Fibroblast of pulmonary artery (primary cell): ENCODE measurements around the gene MC3R.

Source experiments
- DNase-seq: peaks from one replicate; pipeline ENCODE4 v3.0.0-alpha.2; 2010; ENCODE audit warnings: low read depth
- H3K4me3 ChIP-seq: replicated peaks from 2 replicates; pipeline ENCODE4 v1.5.1; 2011; ENCODE audit warnings: low read depth, mild to moderate bottlenecking, control low read depth, low read length, moderate library complexity
- TF ChIP-seq, protein P1 (sequence below): IDR thresholded peaks from 2 replicates; pipeline ENCODE4 v1.5.1; 2011; ENCODE audit warnings: mild to moderate bottlenecking, control low read depth, low read length, inconsistent platforms; ENCODE audit errors: missing control alignments

Gene MC3R

DNA sequence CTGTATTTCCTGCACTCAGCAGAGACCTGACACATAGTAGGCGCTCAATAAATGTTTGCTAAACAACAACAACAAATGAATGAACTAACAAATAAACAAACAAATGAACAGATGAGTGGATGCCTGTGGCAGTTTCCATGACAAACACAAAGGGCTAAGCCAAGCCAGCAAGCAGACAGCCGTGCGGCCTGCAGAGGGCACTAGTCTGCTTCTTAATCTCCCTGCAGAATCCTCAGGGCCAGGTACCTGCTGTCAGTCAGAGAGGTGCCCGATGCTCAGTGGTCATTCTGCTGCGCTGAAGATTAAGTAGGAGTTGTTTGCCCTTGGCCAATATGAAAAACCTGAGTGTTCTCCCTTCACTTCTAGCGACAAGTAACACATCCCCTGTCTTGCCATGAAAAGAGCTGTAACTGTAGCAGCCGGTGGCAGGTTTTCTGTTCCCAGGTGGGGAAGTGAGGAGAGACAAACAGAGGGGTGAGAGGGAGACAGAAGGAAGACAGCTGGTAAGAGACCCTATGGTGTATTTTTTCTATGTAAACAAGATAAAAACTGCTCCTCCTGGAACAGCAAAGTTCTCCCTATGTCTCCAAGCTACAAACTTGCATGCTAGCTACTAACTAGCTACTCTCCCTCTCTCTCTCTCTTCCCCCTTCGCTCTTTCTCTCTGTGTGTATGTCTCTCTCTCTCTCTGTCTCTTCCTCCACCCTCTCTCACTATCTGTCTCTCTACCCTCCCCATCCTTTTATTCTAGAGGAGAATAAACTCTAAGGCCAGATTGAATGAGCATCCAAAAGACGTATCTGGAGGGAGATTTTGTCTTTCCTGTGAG, at the start of gene MC3R:
TSS of gene MC3R (plus strand) at position 779 of the 829 bp plus-strand sequence. CDS start 112 bp downstream, outside the sequence.
- H3K4me3 ChIP-seq, result no peak within 1 kb of the TSS
- peak; percentile 52 for DNase-seq
- TF ChIP-seq, protein P1, sequence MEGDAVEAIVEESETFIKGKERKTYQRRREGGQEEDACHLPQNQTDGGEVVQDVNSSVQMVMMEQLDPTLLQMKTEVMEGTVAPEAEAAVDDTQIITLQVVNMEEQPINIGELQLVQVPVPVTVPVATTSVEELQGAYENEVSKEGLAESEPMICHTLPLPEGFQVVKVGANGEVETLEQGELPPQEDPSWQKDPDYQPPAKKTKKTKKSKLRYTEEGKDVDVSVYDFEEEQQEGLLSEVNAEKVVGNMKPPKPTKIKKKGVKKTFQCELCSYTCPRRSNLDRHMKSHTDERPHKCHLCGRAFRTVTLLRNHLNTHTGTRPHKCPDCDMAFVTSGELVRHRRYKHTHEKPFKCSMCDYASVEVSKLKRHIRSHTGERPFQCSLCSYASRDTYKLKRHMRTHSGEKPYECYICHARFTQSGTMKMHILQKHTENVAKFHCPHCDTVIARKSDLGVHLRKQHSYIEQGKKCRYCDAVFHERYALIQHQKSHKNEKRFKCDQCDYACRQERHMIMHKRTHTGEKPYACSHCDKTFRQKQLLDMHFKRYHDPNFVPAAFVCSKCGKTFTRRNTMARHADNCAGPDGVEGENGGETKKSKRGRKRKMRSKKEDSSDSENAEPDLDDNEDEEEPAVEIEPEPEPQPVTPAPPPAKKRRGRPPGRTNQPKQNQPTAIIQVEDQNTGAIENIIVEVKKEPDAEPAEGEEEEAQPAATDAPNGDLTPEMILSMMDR, result peak; percentile 60

DNA sequence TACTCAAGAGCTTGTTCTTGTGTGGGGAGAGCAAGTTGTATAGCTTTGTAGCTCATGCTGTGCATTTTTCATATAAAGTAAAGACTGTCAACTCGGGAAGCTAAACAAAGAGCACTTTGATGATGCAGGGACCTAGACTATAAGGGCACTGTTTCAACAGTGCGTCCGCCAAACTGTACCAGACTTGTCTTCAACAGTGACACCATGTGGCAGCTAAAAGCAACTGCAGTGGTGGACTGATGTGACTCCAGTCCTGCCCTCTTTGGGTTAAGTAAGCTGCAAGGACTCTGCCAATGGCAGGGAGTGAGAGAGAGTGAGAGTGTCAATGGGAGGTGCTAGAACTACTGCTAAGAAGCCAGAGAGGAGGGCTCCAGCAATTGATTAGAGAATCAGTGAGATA, 48.1 kb upstream of the MC3R start:
- DNase-seq, result no peak
- TF ChIP-seq, protein P1, result peak; percentile 2
- H3K4me3 ChIP-seq, result no peak overlapping the region

DNA sequence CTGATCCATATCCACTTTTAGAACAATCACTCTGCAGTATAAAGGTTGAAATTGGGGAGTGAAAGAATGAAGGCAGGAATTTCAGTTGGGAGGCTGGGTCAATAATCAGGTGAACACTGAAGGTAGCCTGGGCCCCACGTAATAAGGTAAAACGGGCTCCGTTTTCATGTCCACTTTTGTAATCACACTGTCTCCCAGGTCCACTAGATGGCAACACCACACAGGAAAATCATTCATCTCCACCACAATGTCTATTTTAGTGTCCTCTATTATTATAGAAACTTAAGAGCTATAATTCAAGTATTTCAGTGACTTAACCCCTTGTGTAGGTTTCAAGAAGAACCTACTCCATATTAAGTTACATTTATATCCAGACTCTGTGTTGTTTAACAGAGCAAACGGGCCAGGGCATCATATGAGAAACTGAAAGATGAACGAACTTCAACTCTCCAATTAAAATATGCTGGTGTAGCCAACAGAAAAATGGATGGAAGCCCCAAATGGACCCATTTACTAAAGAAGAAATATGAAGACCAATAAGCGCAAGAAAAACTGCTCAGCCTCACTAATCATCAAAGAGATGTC, 45.9 kb upstream of the MC3R start:
- DNase-seq, result peak; percentile 10
- H3K4me3 ChIP-seq, result no peak overlapping the region
- TF ChIP-seq, protein P1, result peak; percentile 32

DNA sequence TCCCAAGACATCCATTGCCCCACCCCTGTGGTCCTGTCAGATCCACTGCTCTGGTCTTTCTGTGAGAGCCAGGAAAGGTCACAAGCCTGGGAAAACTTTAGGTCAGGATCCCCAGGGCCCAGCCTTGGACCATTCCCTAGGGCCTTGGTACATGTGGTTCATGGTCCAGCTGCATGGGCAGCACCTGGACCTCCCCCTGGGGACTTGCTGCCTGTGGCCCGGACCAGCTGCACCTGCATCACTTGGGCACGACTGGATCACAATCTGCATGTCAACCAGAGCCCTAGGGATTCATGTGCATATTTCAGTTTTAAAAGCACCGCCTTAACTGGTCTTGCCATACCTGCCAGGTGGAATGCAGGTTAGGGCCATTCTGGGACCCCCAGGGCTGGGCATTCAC, 44.3 kb upstream of the MC3R start:
- H3K4me3 ChIP-seq, result no peak overlapping the region
- DNase-seq, result no peak
- TF ChIP-seq, protein P1, result no peak

DNA sequence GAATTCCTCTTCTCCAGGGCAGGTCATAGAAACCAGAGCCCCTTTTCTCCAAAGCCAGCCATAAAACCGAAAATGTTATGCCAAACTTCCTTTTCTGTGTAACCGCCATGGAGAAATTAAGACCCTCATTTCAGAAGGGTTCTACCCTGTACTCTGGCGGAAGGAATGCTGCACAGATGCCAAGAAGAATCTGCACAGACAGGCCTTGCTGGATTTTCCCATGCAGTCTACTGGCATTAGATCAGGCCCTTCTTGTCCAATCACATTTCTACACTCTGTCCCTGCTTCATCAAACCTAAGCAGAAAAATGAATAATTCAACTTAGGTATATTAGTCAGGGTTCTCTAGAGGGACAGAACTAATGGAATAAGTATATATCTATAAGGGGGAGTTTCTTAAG, 43.2 kb upstream of the MC3R start:
- TF ChIP-seq, protein P1, result no peak
- H3K4me3 ChIP-seq, result no peak overlapping the region
- DNase-seq, result no peak

DNA sequence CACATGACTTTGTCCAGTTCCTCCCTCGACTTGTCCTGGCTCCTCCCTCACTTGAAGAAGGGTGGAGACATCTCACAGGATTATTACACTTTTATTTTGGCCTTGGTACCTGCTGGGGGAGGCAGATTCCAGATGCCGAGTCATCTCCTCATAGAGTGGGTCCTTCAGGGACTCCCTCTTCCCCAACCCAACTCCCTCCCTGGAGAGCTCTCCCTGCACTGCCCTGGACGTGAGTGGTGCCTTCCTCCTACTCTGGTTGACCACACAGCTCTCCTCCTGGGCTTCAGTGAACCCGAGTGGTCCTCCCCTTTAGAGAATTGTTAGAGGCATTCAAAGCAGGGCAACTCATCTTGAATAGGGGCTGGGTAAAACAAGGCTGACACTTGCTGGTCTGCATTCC, 40.9 kb upstream of the MC3R start:
- no peak overlapping the region for H3K4me3 ChIP-seq
- TF ChIP-seq, protein P1, result no peak
- DNase-seq, result no peak
